Natural killer cell (primary cell): ENCODE data around the gene INPP4B. TPM values are rescaled to one million over a fixed set of nuclear protein-coding genes. Genes with fewer than 3 reads are reported as not detected.

Source experiments
- ATAC-seq, 3 donors: fragments of 150-1000 bp in 2 of 3; fragments of 200-7000 bp in 1 of 3; cut with Tn5 transposase; 1 replicate in 1 of 3; 2 replicates in 2 of 3; pipeline ENCODE4 v1.10.0; 2021; ENCODE audit warnings: mild to moderate bottlenecking in 2 of 3, moderate library complexity in 2 of 3
- DNase-seq, 2 donors: peaks; one replicate each; pipeline versions ENCODE4 v3.0.0 to v3.0.0-alpha.2; 2013 to 2021; ENCODE audit warnings: mixed read lengths in 1 of 2
- H3K27ac ChIP-seq: one replicate; pipeline ENCODE4 v1.5.1; 2013; ENCODE audit warnings: mild to moderate bottlenecking, low read length
- H3K27me3 ChIP-seq: one replicate; pipeline ENCODE4 v1.6.1; 2013; ENCODE audit warnings: low read length; ENCODE audit not compliant: control insufficient read depth, insufficient read depth
- H3K36me3 ChIP-seq: one replicate; pipeline ENCODE4 v1.6.1; 2013; ENCODE audit warnings: low read length; ENCODE audit not compliant: control insufficient read depth, insufficient read depth
- H3K4me1 ChIP-seq: one replicate; pipeline ENCODE4 v1.6.1; 2013; ENCODE audit warnings: low read length; ENCODE audit not compliant: control insufficient read depth, insufficient read depth
- H3K4me3 ChIP-seq: one replicate; pipeline ENCODE4 v1.5.1; 2013; ENCODE audit warnings: low read length
- H3K9me3 ChIP-seq: one replicate; pipeline ENCODE4 v1.6.1; 2013; ENCODE audit warnings: low read length; ENCODE audit not compliant: control insufficient read depth, insufficient read depth
- H3K27ac Mint-ChIP-seq, 2 donors: one replicate each; pipeline ENCODE4 v1.8.0; 2022; ENCODE audit warnings: mild to moderate bottlenecking in 2 of 2, mixed read lengths in 2 of 2, moderate library complexity in 1 of 2
- H3K27me3 Mint-ChIP-seq, 2 donors: one replicate each; pipeline ENCODE4 v1.8.0; 2022; ENCODE audit warnings: low read depth in 2 of 2, mixed read lengths in 2 of 2
- H3K36me3 Mint-ChIP-seq: one replicate; pipeline ENCODE4 v1.8.0; 2022; ENCODE audit warnings: mixed read lengths
- H3K4me1 Mint-ChIP-seq, 2 donors: one replicate each; pipeline ENCODE4 v1.8.0; 2022; ENCODE audit warnings: mixed read lengths in 2 of 2
- H3K4me3 Mint-ChIP-seq: one replicate; pipeline ENCODE4 v1.8.0; 2022; ENCODE audit warnings: mild to moderate bottlenecking, moderate library complexity, mixed read lengths
- H3K9me3 Mint-ChIP-seq, 2 donors: one replicate each; pipeline ENCODE4 v1.8.0; 2022; ENCODE audit warnings: mixed read lengths in 2 of 2
- CTCF ChIP-seq: fragments of 200-600 bp; IDR thresholded peaks from one replicate; pipeline ENCODE4 v1.8.0; 2022; ENCODE audit warnings: antibody characterized with exemption
- WGBS: methylation state at CpG from one replicate; pipeline ENCODE4 v1.1.7; 2013; ENCODE audit warnings: missing lambda C conversion rate; ENCODE audit not compliant: insufficient coverage; 5-methylcytosine and 5-hydroxymethylcytosine counted together
- intact Hi-C: fragments of 100-400 bp; cut with micrococcal nuclease; formaldehyde crosslinking; loops from one replicate; pipeline ENCODE4 v1.14.2; 2022
- total RNA-seq, 4 donors: library from RNA; stranded (reverse); fragments of 120-200 nt in 1 of 4; gene quantifications; one replicate each; pipeline versions ENCODE4 v1.2.3 to v1.2.4, GENCODE V29; 2013 to 2022

The INPP4B gene
- total RNA-seq, 3 donors from 2014 or later (not counting 1 experiment from before 2014, with no cell fraction given) = 2.4 to 6.2 (median 4.5) TPM

- intact Hi-C loops = no loop called here
- no peak overlapping the region for H3K27ac ChIP-seq
- WGBS = 71% methylated on average over 1 of the region's 1 CpG
- H3K4me1 ChIP-seq = no peaks in the 10 kb centered on the region
- ATAC-seq = no peak
- H3K4me3 ChIP-seq = no peak overlapping the region
- Mint-ChIP-seq H3K36me3 (no peaks in the 10 kb centered on the region), H3K4me1 (no peaks in the 10 kb centered on the region), H3K27me3 (no peaks in the 10 kb centered on the region), H3K9me3 (peaks cover 2 to 6% of the 10 kb centered on the region in 2 donors), H3K4me3 (no peak overlapping the region), H3K27ac (no peak overlapping the region)
- no peaks in the 10 kb centered on the region for H3K27me3 ChIP-seq
- no peaks in the 10 kb centered on the region for H3K36me3 ChIP-seq
- no peaks in the 10 kb centered on the region for H3K9me3 ChIP-seq
- no peak for DNase-seq
- TF ChIP-seq CTCF = no peak
These were observed 311.1 kb downstream of the INPP4B start for GRCh38 chr4:142535009-142535408.

GRCh38 chr4:142532054-142532453 is 314.0 kb downstream of the INPP4B start:
- Histone ChIP-seq H3K27me3 (no peaks in the 10 kb centered on the region), H3K4me3 (no peak overlapping the region), H3K4me1 (no peaks in the 10 kb centered on the region), H3K36me3 (no peaks in the 10 kb centered on the region), H3K27ac (no peak overlapping the region), H3K9me3 (no peaks in the 10 kb centered on the region)
- 87% methylated on average over 5 of the region's 5 CpGs for WGBS
- intact Hi-C loops = no loop called here
- TF ChIP-seq CTCF = no peak
- Mint-ChIP-seq H3K27me3 (no peaks in the 10 kb centered on the region), H3K9me3 (peaks cover 2 to 6% of the 10 kb centered on the region in 2 donors), H3K4me3 (no peak overlapping the region), H3K36me3 (no peaks in the 10 kb centered on the region), H3K4me1 (no peaks in the 10 kb centered on the region), H3K27ac (no peak overlapping the region)
- DNase-seq (no peak), ATAC-seq (no peak)

- ATAC-seq = no peak
- Mint-ChIP-seq H3K9me3 (peaks cover 2 to 6% of the 10 kb centered on the region in 2 donors), H3K4me3 (no peak overlapping the region), H3K36me3 (no peaks in the 10 kb centered on the region), H3K27me3 (no peaks in the 10 kb centered on the region), H3K27ac (no peak overlapping the region), H3K4me1 (no peaks in the 10 kb centered on the region)
- Histone ChIP-seq H3K27ac (no peak overlapping the region), H3K4me3 (no peak overlapping the region), H3K36me3 (no peaks in the 10 kb centered on the region), H3K9me3 (no peaks in the 10 kb centered on the region), H3K4me1 (no peaks in the 10 kb centered on the region), H3K27me3 (no peaks in the 10 kb centered on the region)
- 86% methylated on average over 1 of the region's 1 CpG for WGBS
- no peak for DNase-seq
- TF ChIP-seq CTCF = no peak
- intact Hi-C loops = no loop called here
These were observed 315.4 kb downstream of the INPP4B start for GRCh38 chr4:142530728-142531127.

GRCh38 chr4:142528433-142528832 is 317.7 kb downstream of the INPP4B start:
- no peak overlapping the region for H3K27ac ChIP-seq
- intact Hi-C loops = no loop called here
- H3K9me3 Mint-ChIP-seq = peaks cover 2 to 6% of the 10 kb centered on the region in 2 donors
- H3K27me3 ChIP-seq = no peaks in the 10 kb centered on the region
- H3K27ac Mint-ChIP-seq = no peak overlapping the region
- no peaks in the 10 kb centered on the region for H3K4me1 Mint-ChIP-seq
- no peak overlapping the region for H3K4me3 Mint-ChIP-seq
- H3K27me3 Mint-ChIP-seq = no peaks in the 10 kb centered on the region
- H3K4me3 ChIP-seq = no peak overlapping the region
- DNase-seq (no peak), ATAC-seq (no peak)
- H3K36me3 ChIP-seq = no peaks in the 10 kb centered on the region
- no peaks in the 10 kb centered on the region for H3K9me3 ChIP-seq
- no peaks in the 10 kb centered on the region for H3K36me3 Mint-ChIP-seq
- 86% methylated on average over 1 of the region's 1 CpG for WGBS
- no peaks in the 10 kb centered on the region for H3K4me1 ChIP-seq
- no peak for TF ChIP-seq CTCF
